Prostate gland (tissue), 2 donors: ENCODE results near the gene TRPC3.

Experiments
- CTCF ChIP-seq, 4 experiments: fragments of 200-600 bp in 2 of 4; fragments of 450-650 bp in 2 of 4; sonication (generic) in 2 of 4; IDR thresholded peaks; 1 replicate in 3 of 4; 2 replicates in 1 of 4; pipeline ENCODE4 v1.5.1; 2016 to 2019; ENCODE audit warnings: antibody characterized with exemption in 4 of 4, mild to moderate bottlenecking in 2 of 4, moderate library complexity in 2 of 4
- POLR2A ChIP-seq: fragments of 450-650 bp; IDR thresholded peaks from one replicate; pipeline ENCODE4 v1.6.1; 2016; ENCODE audit warnings: antibody characterized with exemption, mild to moderate bottlenecking

GRCh38 chr4:121975784-121976183 is 23.9 kb upstream of the TRPC3 start:
- TF ChIP-seq CTCF (IDR thresholded peaks at IDR 0.05) (no peak), POLR2A (no peak)
